Osteoblast (primary cell): ENCODE results near the gene CYB5A. TPM values are rescaled to one million over a fixed set of nuclear protein-coding genes. Genes with fewer than 3 reads are reported as not detected.

ENCODE experiments used
- DNase-seq: peaks from one replicate; pipeline ENCODE4 v3.0.0; 2011; ENCODE audit warnings: low spot score, mixed read lengths; ENCODE audit not compliant: insufficient read length; ENCODE audit errors: missing footprints
- H2AFZ ChIP-seq: 2 replicates; pipeline ENCODE4 v1.6.0; 2011; ENCODE audit warnings: mild to moderate bottlenecking, low read length
- H3K27ac ChIP-seq: 2 replicates; pipeline ENCODE4 v1.5.1; 2011; ENCODE audit warnings: mild to moderate bottlenecking, low read depth, low read length, moderate library complexity
- H3K27me3 ChIP-seq: 2 replicates; pipeline ENCODE4 v1.6.0; 2012; ENCODE audit warnings: mild to moderate bottlenecking, control low read depth, inconsistent platforms, low read length, moderate library complexity; ENCODE audit not compliant: insufficient read depth
- H3K36me3 ChIP-seq: 2 replicates; pipeline ENCODE4 v1.5.1; 2011; ENCODE audit warnings: mild to moderate bottlenecking, low read length, control low read depth, moderate library complexity; ENCODE audit not compliant: insufficient read depth
- H3K4me1 ChIP-seq: 2 replicates; pipeline ENCODE4 v1.5.1; 2011; ENCODE audit warnings: mild to moderate bottlenecking, low read length, control low read depth, moderate library complexity; ENCODE audit not compliant: insufficient read depth
- H3K4me2 ChIP-seq: 2 replicates; pipeline ENCODE4 v1.6.0; 2011; ENCODE audit warnings: mild to moderate bottlenecking, low read length; ENCODE audit not compliant: insufficient read depth
- H3K4me3 ChIP-seq: fragments of 200-600 bp; sonication (generic); 3 replicates; pipeline ENCODE4 v1.5.1; 2012; ENCODE audit warnings: mild to moderate bottlenecking, low read length, inconsistent platforms; ENCODE audit not compliant: insufficient read depth
- H3K79me2 ChIP-seq: 2 replicates; pipeline ENCODE4 v1.6.0; 2012; ENCODE audit warnings: mild to moderate bottlenecking, low read length, control low read depth, inconsistent platforms; ENCODE audit not compliant: insufficient read depth
- H3K9me3 ChIP-seq: 2 replicates; pipeline ENCODE4 v1.5.1; 2011; ENCODE audit warnings: low read depth, low read length, control low read depth
- H4K20me1 ChIP-seq: 2 replicates; pipeline ENCODE4 v1.6.0; 2012; ENCODE audit warnings: mild to moderate bottlenecking, low read length, control low read depth; ENCODE audit not compliant: insufficient read depth
- total RNA-seq: library from RNA; depleted of rRNA; stranded (reverse); fragments of >200 nt; gene quantifications from 2 replicates; pipeline ENCODE4 v1.2.3, GENCODE V29; 2012
- TF ChIP-seq, protein P1 (sequence below): IDR thresholded peaks from 2 replicates; pipeline ENCODE4 v1.5.1; 2011; ENCODE audit warnings: mild to moderate bottlenecking, low read depth, low read length, moderate library complexity; ENCODE audit errors: extremely low read depth

CYB5A gene
- total RNA-seq, 1 donor, result 55.4 TPM

DNA sequence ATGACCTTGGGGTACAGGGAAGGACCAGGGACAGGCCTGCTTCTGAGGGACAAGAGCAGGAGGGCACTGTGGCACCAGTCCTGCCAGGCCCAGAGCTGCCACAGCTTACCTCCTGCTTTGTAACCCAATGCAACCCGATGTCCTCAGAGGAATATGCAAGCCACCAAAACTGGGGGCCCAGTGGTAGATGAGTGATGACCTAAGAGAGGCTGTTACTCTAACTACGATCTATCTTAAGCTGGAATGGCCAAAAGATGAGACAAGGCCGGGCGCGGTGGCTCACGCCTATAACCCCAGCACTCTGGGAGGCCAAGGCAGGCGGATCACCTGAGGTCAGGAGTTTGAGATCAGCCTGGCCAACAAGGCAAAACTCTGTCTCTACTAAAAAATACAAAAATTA is 12.8 kb downstream of the CYB5A start:
- no peak overlapping the region for H3K4me3 ChIP-seq

DNA sequence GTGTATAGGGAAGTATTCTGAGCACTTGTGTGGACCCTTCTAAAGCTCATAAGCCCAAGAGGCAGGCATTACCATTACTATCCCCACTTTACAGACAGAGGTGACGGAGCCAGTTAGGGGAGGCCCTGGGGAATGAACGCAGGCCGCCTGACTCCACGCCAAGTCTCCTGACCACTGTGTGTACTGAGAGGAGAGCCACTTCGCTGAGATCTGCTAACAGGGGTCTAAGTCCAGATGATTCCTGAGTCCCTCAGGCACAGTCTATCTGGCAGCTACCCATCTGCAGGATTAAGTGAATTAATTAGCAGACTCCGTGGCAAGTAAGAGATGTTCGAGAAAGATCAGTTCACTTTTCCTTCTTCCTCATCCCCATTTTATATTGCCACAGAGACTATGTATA is 13.7 kb downstream of the CYB5A start:
- Histone ChIP-seq H3K79me2 (peaks cover 2% of the 10 kb centered on the region), H3K4me2 (no peak overlapping the region), H3K4me3 (no peak overlapping the region), H2AFZ (no peak overlapping the region), H3K36me3 (no peaks in the 10 kb centered on the region), H3K27me3 (no peaks in the 10 kb centered on the region), H3K27ac (no peak overlapping the region), H3K9me3 (no peaks in the 10 kb centered on the region), H4K20me1 (peaks cover 3% of the 10 kb centered on the region), H3K4me1 (no peaks in the 10 kb centered on the region)
- no peak for DNase-seq
- TF ChIP-seq, protein P1, sequence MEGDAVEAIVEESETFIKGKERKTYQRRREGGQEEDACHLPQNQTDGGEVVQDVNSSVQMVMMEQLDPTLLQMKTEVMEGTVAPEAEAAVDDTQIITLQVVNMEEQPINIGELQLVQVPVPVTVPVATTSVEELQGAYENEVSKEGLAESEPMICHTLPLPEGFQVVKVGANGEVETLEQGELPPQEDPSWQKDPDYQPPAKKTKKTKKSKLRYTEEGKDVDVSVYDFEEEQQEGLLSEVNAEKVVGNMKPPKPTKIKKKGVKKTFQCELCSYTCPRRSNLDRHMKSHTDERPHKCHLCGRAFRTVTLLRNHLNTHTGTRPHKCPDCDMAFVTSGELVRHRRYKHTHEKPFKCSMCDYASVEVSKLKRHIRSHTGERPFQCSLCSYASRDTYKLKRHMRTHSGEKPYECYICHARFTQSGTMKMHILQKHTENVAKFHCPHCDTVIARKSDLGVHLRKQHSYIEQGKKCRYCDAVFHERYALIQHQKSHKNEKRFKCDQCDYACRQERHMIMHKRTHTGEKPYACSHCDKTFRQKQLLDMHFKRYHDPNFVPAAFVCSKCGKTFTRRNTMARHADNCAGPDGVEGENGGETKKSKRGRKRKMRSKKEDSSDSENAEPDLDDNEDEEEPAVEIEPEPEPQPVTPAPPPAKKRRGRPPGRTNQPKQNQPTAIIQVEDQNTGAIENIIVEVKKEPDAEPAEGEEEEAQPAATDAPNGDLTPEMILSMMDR, result no peak

More for the DNA sequence above, 12.8 kb downstream of the CYB5A start:
- no peak overlapping the region for H3K27ac ChIP-seq
- H3K4me1 ChIP-seq, result no peaks in the 10 kb centered on the region
- no peaks in the 10 kb centered on the region for H3K36me3 ChIP-seq
- H4K20me1 ChIP-seq, result peaks cover 2% of the 10 kb centered on the region
- no peaks in the 10 kb centered on the region for H3K9me3 ChIP-seq
- TF ChIP-seq, protein P1, result no peak
- H3K79me2 ChIP-seq, result peaks cover 2% of the 10 kb centered on the region
- H3K4me2 ChIP-seq, result no peak overlapping the region
- H3K27me3 ChIP-seq, result no peaks in the 10 kb centered on the region
- no peak overlapping the region for H2AFZ ChIP-seq
- no peak for DNase-seq

DNA sequence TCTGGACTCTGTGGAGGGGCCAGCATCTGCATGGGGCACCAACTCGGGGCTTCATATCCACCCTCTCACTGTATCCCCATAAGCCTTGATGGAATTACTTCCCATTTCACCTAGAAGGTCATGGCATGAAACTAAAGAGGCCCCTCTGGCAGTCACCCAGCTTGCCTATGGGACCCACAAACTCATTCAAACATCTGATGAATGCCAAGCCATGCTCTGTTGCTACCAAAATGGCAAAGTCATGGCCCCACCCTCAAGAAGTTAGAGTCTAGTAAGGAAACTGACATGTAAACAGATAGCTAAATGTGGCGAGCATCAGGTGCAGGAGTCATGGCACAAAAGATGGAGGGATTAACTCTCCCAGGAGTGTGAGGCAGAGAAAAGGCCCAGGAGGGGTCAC is 14.5 kb downstream of the CYB5A start:
- DNase-seq, result no peak
- Histone ChIP-seq H3K9me3 (no peaks in the 10 kb centered on the region), H2AFZ (no peak overlapping the region), H3K4me3 (no peak overlapping the region), H3K4me2 (no peak overlapping the region), H3K36me3 (no peaks in the 10 kb centered on the region), H3K27ac (no peak overlapping the region), H3K27me3 (no peaks in the 10 kb centered on the region), H3K4me1 (no peaks in the 10 kb centered on the region), H3K79me2 (peaks cover 2% of the 10 kb centered on the region), H4K20me1 (peaks cover 3% of the 10 kb centered on the region)
- TF ChIP-seq, protein P1, result no peak

DNA sequence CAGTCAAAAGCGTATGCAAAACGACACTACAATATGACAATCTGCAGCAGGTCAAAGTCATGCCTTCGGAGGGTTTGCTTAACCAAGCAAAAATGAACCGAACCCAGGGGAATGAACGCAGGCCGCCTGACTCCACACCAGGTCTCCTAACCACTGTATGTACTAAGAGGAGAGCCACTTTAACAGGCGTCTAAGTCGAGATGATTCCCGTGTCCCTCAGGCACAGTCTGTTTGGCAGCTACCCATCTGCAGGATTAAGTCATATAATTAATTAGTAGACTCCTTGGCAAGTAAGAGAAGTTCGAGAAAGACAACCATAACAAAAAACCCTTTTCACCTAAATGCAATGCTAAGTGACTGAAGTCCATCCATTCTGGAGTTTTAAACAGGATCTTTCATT is 15.2 kb downstream of the CYB5A start:
- Histone ChIP-seq H4K20me1 (peaks cover 3% of the 10 kb centered on the region), H3K4me2 (no peak overlapping the region), H3K36me3 (no peaks in the 10 kb centered on the region), H3K27ac (no peak overlapping the region), H3K4me1 (no peaks in the 10 kb centered on the region), H3K79me2 (peaks cover 2% of the 10 kb centered on the region), H2AFZ (no peak overlapping the region), H3K27me3 (no peaks in the 10 kb centered on the region), H3K9me3 (no peaks in the 10 kb centered on the region), H3K4me3 (no peak overlapping the region)
- DNase-seq, result no peak
- TF ChIP-seq, protein P1, result no peak
